GM21447 (cell line): ENCODE results near the gene COL25A1.

Experiments
- ATAC-seq: cut with Tn5 transposase; IDR thresholded peaks from one replicate; pipeline ENCODE4 v1.9.1; 2021; ENCODE audit not compliant: unreplicated experiment

Gene COL25A1

GRCh38 chr4:108783665-108784463, 518.6 kb downstream of the COL25A1 start:
- no peak for ATAC-seq

DNA sequence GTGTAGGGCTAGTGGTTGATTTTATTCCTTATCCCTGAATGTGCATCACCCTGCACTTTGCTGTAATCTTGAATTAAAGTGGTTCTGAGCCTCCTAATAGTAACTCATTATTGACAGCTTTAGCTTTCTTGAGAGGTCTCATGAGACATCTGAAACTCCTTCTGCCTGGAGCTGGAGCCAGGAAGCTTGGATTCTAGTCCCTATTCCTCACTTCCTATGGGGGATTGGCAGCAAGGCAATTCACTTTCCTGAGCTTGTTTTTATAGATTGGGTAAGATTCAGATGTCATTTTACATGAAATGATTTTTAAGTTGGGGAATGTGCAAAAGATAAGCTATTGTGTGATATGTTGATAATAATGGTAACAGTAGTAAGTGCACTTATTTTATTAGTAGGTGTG, 522.5 kb downstream of the COL25A1 start:
- no peak for ATAC-seq

GRCh38 chr4:108777388-108777787, 525.1 kb downstream of the COL25A1 start:
- ATAC-seq: no peak

GRCh38 chr4:108775921-108776320, 526.5 kb downstream of the COL25A1 start:
- no peak for ATAC-seq

DNA sequence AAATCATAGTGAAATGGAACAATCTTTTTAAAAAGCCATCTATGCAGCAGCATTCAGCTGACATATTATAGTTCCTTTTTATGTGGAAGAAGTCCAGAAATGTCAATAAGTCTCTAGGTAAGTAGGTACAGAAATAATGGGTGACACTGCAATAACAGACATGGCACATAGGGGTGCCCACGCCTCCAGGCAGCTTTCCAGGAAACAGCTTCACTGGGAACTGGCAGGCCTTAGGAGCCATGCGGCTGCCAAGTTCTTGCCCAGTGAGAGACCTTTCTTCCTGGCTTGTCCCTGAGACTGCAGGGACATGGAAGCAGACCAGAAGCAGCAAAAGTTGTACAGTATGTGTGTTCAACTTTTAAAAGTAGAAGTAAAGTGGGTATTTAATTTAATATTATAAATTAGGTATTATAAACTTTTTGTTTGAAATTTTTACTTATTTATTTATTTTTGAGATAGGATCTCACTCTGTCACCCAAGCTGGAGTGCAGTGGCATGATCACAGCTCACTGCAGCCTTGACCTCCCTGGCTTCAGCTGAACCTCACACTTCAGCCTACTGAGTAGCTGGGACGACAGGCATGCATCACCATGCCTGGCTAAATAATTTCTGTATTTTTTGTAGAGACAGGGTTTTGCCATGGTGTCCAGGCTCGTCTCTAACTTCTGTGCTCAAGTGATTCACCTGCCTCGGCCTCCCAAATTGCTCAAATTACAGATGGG, 527.5 kb downstream of the COL25A1 start:
- no peak for ATAC-seq

DNA sequence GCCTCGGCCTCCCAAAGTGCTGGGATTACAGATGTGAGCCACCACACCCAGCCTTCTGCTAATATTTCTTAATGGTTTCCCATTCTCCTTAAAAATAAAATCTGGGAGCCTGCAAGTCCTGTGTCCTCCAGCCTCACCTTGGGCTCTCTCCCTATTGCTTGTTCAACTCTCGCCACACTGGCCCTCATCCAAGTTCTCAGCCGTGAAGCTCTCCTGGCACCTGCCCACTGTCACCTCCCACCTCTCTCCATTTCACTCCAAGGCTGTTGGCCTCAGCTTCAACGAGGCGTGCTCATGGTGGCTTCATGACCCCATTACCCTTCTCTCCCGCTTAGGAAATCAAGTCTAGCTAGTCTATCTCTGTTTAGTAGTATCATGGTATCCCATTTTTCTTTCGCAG, 530.1 kb downstream of the COL25A1 start:
- ATAC-seq: no peak

DNA sequence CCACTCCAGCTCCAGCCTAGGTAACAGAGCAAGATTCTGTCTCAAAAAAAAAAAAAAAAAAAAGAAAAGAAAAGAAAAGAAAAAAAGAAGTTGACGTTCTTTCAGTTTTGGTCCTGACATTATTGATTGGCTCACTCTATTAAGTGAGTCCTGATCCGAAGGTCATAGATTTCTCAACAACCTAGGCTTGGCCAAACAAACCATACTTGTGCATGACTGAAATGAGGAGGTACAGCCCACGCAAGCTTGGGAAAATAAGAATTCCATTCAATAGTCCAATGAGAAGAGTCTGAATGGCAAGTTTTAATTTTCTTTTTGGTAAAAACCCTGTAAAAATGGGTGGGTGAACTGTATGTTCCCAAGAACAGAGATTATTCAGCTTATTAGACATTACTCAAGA, 536.4 kb downstream of the COL25A1 start:
- no peak for ATAC-seq

DNA sequence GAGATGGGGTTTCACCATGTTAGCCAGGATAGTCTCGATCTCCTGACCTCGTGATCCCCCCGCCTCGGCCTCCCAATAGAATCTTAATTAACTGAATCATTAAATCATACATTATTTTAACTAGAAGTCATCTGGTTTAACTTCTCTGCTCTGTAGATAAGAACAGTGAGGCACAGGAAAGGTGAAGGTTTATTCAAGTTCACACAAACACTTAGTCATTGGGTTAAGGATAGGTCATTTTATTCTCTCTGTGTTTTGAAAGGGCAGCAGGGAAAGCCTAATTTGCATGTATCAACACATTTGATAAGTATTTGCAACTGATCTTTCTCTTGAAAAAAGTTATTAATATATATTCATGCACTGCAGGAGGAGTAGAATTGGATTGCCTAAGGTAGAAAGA, 538.5 kb downstream of the COL25A1 start:
- no peak for ATAC-seq

DNA sequence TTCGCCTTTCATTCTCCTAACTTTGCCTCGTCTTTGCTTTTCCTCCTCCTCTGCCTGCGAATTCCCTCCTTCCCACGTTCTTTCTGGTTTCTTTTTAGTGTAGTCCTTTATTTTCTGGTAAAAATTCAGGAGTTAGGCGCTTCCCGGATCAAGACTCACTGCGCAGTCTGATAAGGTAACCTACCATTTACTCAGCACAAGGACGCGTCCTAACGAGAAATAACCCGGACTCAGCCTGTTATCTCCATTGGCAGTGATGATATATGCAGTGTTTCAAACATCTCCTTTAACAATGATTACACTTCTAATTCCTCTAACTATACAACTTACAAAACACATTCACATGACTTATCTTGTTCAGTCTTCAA, 539.2 kb downstream of the COL25A1 start:
- ATAC-seq: no peak

GRCh38 chr4:108762559-108763225, 539.8 kb downstream of the COL25A1 start, which contains the start of gene ETNPPL:
Gene ETNPPL, minus strand, starts transcription at chr4:108763053. Its CDS starts 155 bp downstream, at chr4:108762898.
- no peak for ATAC-seq
